Testis (tissue), 3 donors: ENCODE results near the gene VPS50. TPM values are rescaled to one million over a fixed set of nuclear protein-coding genes. Genes with fewer than 3 reads are reported as not detected.

Experiments
- DNase-seq: peaks from one replicate; pipeline ENCODE4 v3.0.0-alpha.2; 2019
- H3K27ac ChIP-seq, 2 donors: fragments of 200-600 bp; sonication (generic); one replicate each; pipeline ENCODE4 v1.5.1; 2019
- H3K27me3 ChIP-seq: fragments of 200-600 bp; sonication (generic); one replicate; pipeline ENCODE4 v1.5.1; 2019
- H3K36me3 ChIP-seq: fragments of 200-600 bp; sonication (generic); one replicate; pipeline ENCODE4 v1.5.1; 2017; ENCODE audit warnings: low read depth; ENCODE audit errors: missing control alignments
- H3K4me1 ChIP-seq: fragments of 200-600 bp; sonication (generic); one replicate; pipeline ENCODE4 v1.5.1; 2019
- H3K4me3 ChIP-seq, 2 donors: fragments of 200-600 bp; sonication (generic); one replicate each; pipeline ENCODE4 v1.5.1; 2017 to 2019
- H3K9me3 ChIP-seq: fragments of 200-600 bp; sonication (generic); one replicate; pipeline ENCODE4 v1.5.1; 2017
- POLR2A ChIP-seq: fragments of 450-650 bp; IDR thresholded peaks from one replicate; pipeline ENCODE4 v1.6.1; 2017; ENCODE audit warnings: antibody characterized with exemption, mild to moderate bottlenecking, moderate library complexity
- WGBS, 2 donors: methylation state at CpG; one replicate each; pipeline ENCODE4 v1.1.5; 2018; 5-methylcytosine and 5-hydroxymethylcytosine counted together
- intact Hi-C: fragments of 100-400 bp; cut with DNase I; formaldehyde crosslinking; loops from one replicate; pipeline ENCODE4 v1.15.1; 2023; ENCODE audit warnings: low total_unique reads
- polyA plus RNA-seq: library from polyadenylated mRNA; stranded (reverse); fragments of 350-450 nt; fragmentation: Illumina TruSeq; extraction: RNeasy Lipid Tissue Mini Kit (QIAGEN cat#74804); gene quantifications from one replicate; pipeline ENCODE4 v1.2.3, GENCODE V29; 2014; ENCODE audit warnings: low read depth, low replicate concordance; ENCODE audit not compliant: insufficient read depth
- total RNA-seq, 2 donors: library from RNA; depleted of rRNA; stranded (reverse); fragments of >200 nt; gene quantifications; one replicate each; pipeline ENCODE4 v1.2.3, GENCODE V29; 2016
- TF ChIP-seq, protein P1 (sequence below), 3 experiments: fragments of 450-650 bp in 2 of 3; fragments of 200-600 bp in 1 of 3; sonication (generic) in 1 of 3; IDR thresholded peaks; one replicate each; pipeline ENCODE4 v1.5.1; 2016 to 2019; ENCODE audit warnings: antibody characterized with exemption in 3 of 3, mild to moderate bottlenecking in 2 of 3, moderate library complexity in 1 of 3

The VPS50 gene
- total and polyA plus RNA-seq, 3 donors from 2014 or later = 17.5 to 26.6 (median 22.9) TPM

DNA sequence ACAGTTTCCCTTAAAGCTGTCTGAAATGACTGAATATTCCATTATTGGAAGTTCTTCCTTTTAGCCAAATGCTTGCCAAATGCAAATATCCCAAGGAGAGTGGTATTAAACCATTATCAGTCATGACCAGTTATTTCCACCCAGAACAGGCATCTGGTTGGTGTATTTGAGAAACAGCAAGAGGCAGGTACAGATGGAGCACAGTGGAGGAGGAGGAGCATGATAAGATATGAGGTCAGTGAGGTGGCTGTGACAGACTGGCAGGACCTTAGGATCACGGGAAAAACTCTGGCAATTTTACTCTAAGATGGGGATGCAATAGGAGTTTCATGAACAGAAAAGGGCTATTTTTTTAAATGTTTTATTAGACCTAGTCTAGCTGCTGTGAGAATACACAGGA lies 12.3 kb upstream of the VPS50 start:
- intact Hi-C loops = no loop called here
- 65 to 71% methylated on average over 1 of the region's 1 CpG for WGBS, 2 donors
- no peak for DNase-seq
- Histone ChIP-seq H3K36me3 (no peaks in the 10 kb centered on the region), H3K27ac (no peak overlapping the region), H3K4me1 (no peaks in the 10 kb centered on the region), H3K4me3 (no peak overlapping the region), H3K9me3 (no peaks in the 10 kb centered on the region), H3K27me3 (no peaks in the 10 kb centered on the region)
- no peak for TF ChIP-seq POLR2A
- TF ChIP-seq, protein P1, sequence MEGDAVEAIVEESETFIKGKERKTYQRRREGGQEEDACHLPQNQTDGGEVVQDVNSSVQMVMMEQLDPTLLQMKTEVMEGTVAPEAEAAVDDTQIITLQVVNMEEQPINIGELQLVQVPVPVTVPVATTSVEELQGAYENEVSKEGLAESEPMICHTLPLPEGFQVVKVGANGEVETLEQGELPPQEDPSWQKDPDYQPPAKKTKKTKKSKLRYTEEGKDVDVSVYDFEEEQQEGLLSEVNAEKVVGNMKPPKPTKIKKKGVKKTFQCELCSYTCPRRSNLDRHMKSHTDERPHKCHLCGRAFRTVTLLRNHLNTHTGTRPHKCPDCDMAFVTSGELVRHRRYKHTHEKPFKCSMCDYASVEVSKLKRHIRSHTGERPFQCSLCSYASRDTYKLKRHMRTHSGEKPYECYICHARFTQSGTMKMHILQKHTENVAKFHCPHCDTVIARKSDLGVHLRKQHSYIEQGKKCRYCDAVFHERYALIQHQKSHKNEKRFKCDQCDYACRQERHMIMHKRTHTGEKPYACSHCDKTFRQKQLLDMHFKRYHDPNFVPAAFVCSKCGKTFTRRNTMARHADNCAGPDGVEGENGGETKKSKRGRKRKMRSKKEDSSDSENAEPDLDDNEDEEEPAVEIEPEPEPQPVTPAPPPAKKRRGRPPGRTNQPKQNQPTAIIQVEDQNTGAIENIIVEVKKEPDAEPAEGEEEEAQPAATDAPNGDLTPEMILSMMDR (IDR thresholded peaks at IDR 0.05) = no peak

DNA sequence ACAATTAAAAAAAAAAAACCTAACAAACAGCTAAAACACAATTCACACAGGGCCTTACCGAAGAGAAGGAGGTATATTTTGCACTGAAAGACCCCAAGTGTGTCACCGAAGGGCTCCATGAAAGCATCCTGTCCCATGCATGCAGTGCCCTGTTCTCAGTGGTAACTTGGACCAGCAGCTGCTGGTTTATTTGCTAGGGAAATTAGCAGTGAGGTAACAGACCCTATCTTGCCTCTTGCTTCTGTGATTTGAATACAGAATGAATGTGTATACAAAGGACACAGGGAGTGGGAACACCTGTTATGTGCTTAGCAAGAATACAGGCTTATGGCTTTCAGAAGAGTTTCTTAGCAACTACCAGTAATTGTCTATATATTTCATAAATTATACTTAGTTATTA lies 5.9 kb upstream of the VPS50 start, which contains the start of gene HEPACAM2:
Gene HEPACAM2, minus strand, starts transcription at position 160 of the 400 bp plus-strand sequence.
- H3K27ac ChIP-seq = no peak within 1 kb of the TSS
- no peaks in the 10 kb centered on the region for H3K36me3 ChIP-seq
- TF ChIP-seq POLR2A = no peak
- TF ChIP-seq, protein P1 (IDR thresholded peaks at IDR 0.05) = no peak
- DNase-seq = no peak
- H3K4me1 ChIP-seq = no peaks in the 10 kb centered on the region
- intact Hi-C loops = no loop called here
- no peaks in the 10 kb centered on the region for H3K9me3 ChIP-seq
- WGBS, 2 donors = 66 to 75% methylated on average over 2 of the region's 2 CpGs
- H3K4me3 ChIP-seq = no peak within 1 kb of the TSS
- H3K27me3 ChIP-seq = no peaks in the 10 kb centered on the region

DNA sequence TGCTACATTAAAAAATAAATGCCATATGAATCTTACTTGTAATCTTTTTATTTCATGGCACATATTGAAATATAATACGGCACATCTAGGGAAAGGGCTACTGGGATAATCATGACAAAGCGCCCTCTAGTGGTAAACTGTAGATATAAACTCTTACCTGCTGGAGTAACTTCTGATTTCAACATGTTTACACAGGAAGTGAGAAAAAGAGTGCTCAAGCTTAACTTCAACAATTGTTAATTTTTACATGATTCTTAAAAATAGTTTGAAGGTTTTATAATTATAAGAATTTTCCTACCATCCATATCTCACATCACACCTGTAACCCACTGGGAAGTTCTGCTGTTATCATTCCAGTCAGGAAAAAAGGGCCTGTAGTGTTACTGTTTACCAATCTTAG lies 3.9 kb upstream of the VPS50 start:
- Histone ChIP-seq H3K36me3 (no peaks in the 10 kb centered on the region), H3K4me3 (no peak overlapping the region), H3K9me3 (no peaks in the 10 kb centered on the region), H3K4me1 (peaks cover 3% of the 10 kb centered on the region), H3K27me3 (no peaks in the 10 kb centered on the region), H3K27ac (no peak overlapping the region)
- DNase-seq = no peak
- WGBS, 2 donors = 9 to 11% methylated on average over 2 of the region's 2 CpGs
- TF ChIP-seq, protein P1 (IDR thresholded peaks at IDR 0.05) = peak; percentile 53 to 86 (median 59)
- TF ChIP-seq POLR2A = no peak
- intact Hi-C loops = no loop called here

DNA sequence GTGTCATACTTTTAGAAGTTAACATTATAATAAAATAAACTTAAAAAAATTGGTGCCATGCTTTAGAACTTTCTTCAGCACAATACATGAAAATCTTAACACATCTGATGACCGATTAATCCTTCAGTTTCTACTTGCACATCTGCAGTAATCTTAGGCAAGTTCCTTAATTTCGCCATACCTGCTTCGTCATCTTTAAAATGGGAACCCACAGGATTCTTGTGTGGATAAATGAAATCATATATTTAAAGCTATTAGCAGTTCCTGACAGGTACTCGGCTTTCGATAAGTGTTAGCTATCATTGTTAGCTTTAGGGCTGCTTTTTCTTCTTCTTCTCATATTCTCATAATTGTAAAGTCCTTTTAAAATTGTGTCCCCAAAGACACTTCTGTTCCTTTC lies 907 bp upstream of the VPS50 start:
- H3K4me1 ChIP-seq = peaks cover 3% of the 10 kb centered on the region
- H3K27me3 ChIP-seq = no peaks in the 10 kb centered on the region
- H3K9me3 ChIP-seq = no peaks in the 10 kb centered on the region
- WGBS, 2 donors = 38 to 49% methylated on average over 5 of the region's 5 CpGs
- no peaks in the 10 kb centered on the region for H3K36me3 ChIP-seq
- DNase-seq = no peak
- peak overlapping the region; percentile 62 to 84 for H3K4me3 ChIP-seq
- no peak overlapping the region for H3K27ac ChIP-seq
- intact Hi-C loops = no loop called here
- TF ChIP-seq POLR2A = no peak
- TF ChIP-seq, protein P1 (IDR thresholded peaks at IDR 0.05) = no peak

DNA sequence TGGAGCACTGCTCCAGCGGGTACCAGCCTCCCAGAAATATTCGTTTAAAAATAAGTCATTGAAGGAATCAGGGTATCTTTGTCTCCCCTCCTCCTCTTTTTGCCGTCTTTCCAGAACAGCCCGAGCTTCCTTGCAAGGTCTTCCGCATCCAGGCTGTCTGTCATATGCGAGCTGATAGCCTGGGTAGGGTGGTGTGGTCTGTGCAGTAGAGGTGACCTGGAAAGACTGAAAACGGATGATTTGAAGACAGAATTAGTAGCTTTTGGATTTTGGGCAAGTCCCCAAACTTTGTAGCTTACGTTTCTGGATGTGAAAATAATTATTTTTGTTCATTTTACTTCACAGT lies 480 bp downstream of the VPS50 start:
- intact Hi-C loops = no loop called here
- TF ChIP-seq POLR2A = no peak
- TF ChIP-seq, protein P1 (IDR thresholded peaks at IDR 0.05) = no peak

More for the DNA sequence above, 480 bp downstream of the VPS50 start:
- H3K9me3 ChIP-seq = no peaks in the 10 kb centered on the region
- peaks cover 3% of the 10 kb centered on the region for H3K4me1 ChIP-seq
- DNase-seq = no peak
- H3K4me3 ChIP-seq = peak overlapping the region; percentile 62 to 84
- H3K27ac ChIP-seq = no peak overlapping the region
- H3K27me3 ChIP-seq = no peaks in the 10 kb centered on the region
- H3K36me3 ChIP-seq = no peaks in the 10 kb centered on the region
- 1% methylated on average over 8 of the region's 8 CpGs for WGBS, 2 donors
